DND-41 (cell line): ENCODE measurements around the gene AP1B1.
A peak's percentile ranks its signal among the peaks of the same experiment; 100 is the strongest.

Source experiments
- ATAC-seq: fragments of 200-7000 bp; cut with Tn5 transposase; 3 replicates; pipeline ENCODE4 v1.9.1; 2021; ENCODE audit warnings: low read depth; ENCODE audit not compliant: insufficient read depth
- DNase-seq: peaks from one replicate; pipeline ENCODE4 v3.0.0-alpha.2; 2020
- H2AFZ ChIP-seq: 2 replicates; pipeline ENCODE4 v1.6.0; 2012; ENCODE audit warnings: low read depth, low read length
- H3K27ac ChIP-seq: 2 replicates; pipeline ENCODE4 v1.5.1; 2012; ENCODE audit warnings: low read length, inconsistent platforms
- H3K27me3 ChIP-seq: fragments of 200-600 bp; sonication (generic); 2 replicates; pipeline ENCODE4 v1.6.0; 2012; ENCODE audit warnings: low read length, mild to moderate bottlenecking, inconsistent platforms; ENCODE audit not compliant: insufficient read depth, poor library complexity
- H3K36me3 ChIP-seq: 2 replicates; pipeline ENCODE4 v1.5.1; 2012; ENCODE audit warnings: low read length, inconsistent platforms; ENCODE audit not compliant: insufficient read depth
- H3K4me1 ChIP-seq: 2 replicates; pipeline ENCODE4 v1.5.1; 2012; ENCODE audit warnings: mild to moderate bottlenecking, low read length; ENCODE audit not compliant: insufficient read depth
- H3K4me2 ChIP-seq: 2 replicates; pipeline ENCODE4 v1.6.0; 2012; ENCODE audit warnings: mild to moderate bottlenecking, moderate library complexity, low read length, inconsistent platforms; ENCODE audit not compliant: insufficient read depth
- H3K4me3 ChIP-seq, 2 experiments: fragments of 200-600 bp in 1 of 2; shearing (Covaris generic) in 1 of 2; 2 replicates each; pipeline ENCODE4 v1.5.1; 2012 to 2016; ENCODE audit warnings: inconsistent platforms in 2 of 2, low read length in 2 of 2, mild to moderate bottlenecking in 2 of 2, low read depth in 1 of 2, moderate library complexity in 1 of 2
- H3K79me2 ChIP-seq: 2 replicates; pipeline ENCODE4 v1.6.0; 2012; ENCODE audit warnings: low read length, inconsistent platforms; ENCODE audit not compliant: insufficient read depth
- H3K9ac ChIP-seq: 2 replicates; pipeline ENCODE4 v1.6.0; 2012; ENCODE audit warnings: low read depth, mild to moderate bottlenecking, inconsistent platforms, low read length, moderate library complexity
- H3K9me3 ChIP-seq: 2 replicates; pipeline ENCODE4 v1.5.1; 2012; ENCODE audit warnings: low read length, moderate library complexity, mild to moderate bottlenecking, inconsistent platforms; ENCODE audit not compliant: insufficient read depth, severe bottlenecking
- H4K20me1 ChIP-seq: 2 replicates; pipeline ENCODE4 v1.6.0; 2012; ENCODE audit warnings: low read length; ENCODE audit not compliant: insufficient read depth
- EZH2 ChIP-seq: IDR thresholded peaks from 3 replicates; pipeline ENCODE4 v1.6.1; 2012; ENCODE audit warnings: borderline replicate concordance, low read depth, mild to moderate bottlenecking, moderate library complexity, low read length, inconsistent platforms; ENCODE audit not compliant: severe bottlenecking
- TF ChIP-seq, protein P1 (sequence below): IDR thresholded peaks from 2 replicates; pipeline ENCODE4 v1.5.1; 2012; ENCODE audit warnings: borderline replicate concordance, low read length, moderate library complexity, mild to moderate bottlenecking; ENCODE audit not compliant: poor library complexity, severe bottlenecking; ENCODE audit errors: extremely low read depth

Gene AP1B1

DNA sequence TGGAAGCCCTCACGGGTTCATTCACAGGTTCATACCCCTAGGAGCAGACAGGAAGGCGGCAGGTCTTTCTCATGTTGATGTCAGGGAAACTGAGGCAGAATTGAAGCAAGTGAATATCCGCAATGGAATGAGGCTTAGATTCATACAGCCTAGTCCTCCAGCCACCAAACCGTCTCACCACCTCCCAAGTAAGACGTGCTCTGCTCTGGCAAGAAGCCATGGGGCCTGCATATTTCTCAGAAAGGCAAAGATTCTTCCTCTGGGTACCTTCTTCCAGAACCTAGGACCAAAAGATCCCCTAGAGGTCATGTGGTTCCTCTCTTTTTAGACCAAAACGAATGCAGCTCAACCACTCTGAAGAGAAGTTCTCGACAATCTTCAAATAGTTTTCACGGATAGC lies 1.7 kb downstream of the AP1B1 start:
- Histone ChIP-seq H3K36me3 (peaks cover 25% of the 10 kb centered on the region; the same call in 1 of the 2 replicates), H3K79me2 (peaks cover 69% of the 10 kb centered on the region), H3K27me3 (no peaks in the 10 kb centered on the region), H3K27ac (no peak overlapping the region), H3K4me3 (no peak overlapping the region), H3K9ac (no peak overlapping the region), H2AFZ (no peak overlapping the region), H3K4me1 (peaks cover 31% of the 10 kb centered on the region), H4K20me1 (peaks cover 7% of the 10 kb centered on the region; the same call in 1 of the 2 replicates), H3K9me3 (no peaks in the 10 kb centered on the region), H3K4me2 (peak overlapping the region; percentile 75; the same call in 1 of the 2 replicates)
- ATAC-seq = no peak
- no peak for TF ChIP-seq EZH2
- TF ChIP-seq, protein P1, sequence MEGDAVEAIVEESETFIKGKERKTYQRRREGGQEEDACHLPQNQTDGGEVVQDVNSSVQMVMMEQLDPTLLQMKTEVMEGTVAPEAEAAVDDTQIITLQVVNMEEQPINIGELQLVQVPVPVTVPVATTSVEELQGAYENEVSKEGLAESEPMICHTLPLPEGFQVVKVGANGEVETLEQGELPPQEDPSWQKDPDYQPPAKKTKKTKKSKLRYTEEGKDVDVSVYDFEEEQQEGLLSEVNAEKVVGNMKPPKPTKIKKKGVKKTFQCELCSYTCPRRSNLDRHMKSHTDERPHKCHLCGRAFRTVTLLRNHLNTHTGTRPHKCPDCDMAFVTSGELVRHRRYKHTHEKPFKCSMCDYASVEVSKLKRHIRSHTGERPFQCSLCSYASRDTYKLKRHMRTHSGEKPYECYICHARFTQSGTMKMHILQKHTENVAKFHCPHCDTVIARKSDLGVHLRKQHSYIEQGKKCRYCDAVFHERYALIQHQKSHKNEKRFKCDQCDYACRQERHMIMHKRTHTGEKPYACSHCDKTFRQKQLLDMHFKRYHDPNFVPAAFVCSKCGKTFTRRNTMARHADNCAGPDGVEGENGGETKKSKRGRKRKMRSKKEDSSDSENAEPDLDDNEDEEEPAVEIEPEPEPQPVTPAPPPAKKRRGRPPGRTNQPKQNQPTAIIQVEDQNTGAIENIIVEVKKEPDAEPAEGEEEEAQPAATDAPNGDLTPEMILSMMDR = no peak
- DNase-seq = no peak

- Histone ChIP-seq H3K27ac (no peak overlapping the region), H3K9me3 (no peaks in the 10 kb centered on the region), H3K4me1 (peaks cover 31% of the 10 kb centered on the region), H3K4me2 (0 out of 2 replicates have a peak overlapping the region, but pooled peaks have one; percentile 75), H4K20me1 (peaks cover 15% of the 10 kb centered on the region; the same call in 1 of the 2 replicates), H3K4me3 (no peak overlapping the region), H3K79me2 (peaks cover 78% of the 10 kb centered on the region), H3K36me3 (peaks cover 28% of the 10 kb centered on the region; the same call in 1 of the 2 replicates), H3K9ac (no peak overlapping the region), H3K27me3 (no peaks in the 10 kb centered on the region), H2AFZ (no peak overlapping the region)
- no peak for DNase-seq
- TF ChIP-seq, protein P1 = no peak
- TF ChIP-seq EZH2 = no peak
- no peak for ATAC-seq
Measured at GRCh38 chr22:29385748-29386147, 2.6 kb downstream of the AP1B1 start.

DNA sequence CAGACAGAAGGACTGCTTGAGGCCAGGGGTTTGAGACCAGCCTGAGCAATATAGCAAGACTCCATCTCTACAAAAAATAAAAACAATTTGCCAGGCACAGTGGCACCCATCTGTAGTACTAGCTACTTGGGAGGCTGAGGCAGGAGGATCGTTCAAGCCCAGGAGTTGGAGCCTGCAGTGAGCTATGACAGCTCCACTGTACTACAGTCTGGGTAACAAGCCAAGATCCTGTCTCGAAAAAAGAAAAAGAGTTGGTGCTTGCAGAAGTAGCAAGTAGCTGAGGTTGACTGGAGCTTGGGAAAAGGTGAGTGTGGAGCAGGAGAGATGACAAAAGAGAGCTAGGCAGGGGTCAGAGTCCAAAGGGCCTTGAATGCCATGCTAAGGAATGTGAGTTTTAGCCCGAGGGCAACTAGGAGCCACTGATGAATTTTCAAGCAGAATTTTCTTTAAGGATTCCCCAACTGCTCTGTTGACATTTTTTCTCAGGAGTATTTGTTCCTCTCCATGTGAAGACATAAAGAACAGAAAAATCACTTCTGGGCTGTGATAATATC lies 3.1 kb downstream of the AP1B1 start:
- no peaks in the 10 kb centered on the region for H3K9me3 ChIP-seq
- no peak overlapping the region for H3K4me3 ChIP-seq
- no peak overlapping the region for H3K27ac ChIP-seq
- H3K79me2 ChIP-seq = peaks cover 83% of the 10 kb centered on the region
- no peak for ATAC-seq
- H3K27me3 ChIP-seq = no peaks in the 10 kb centered on the region
- H3K4me2 ChIP-seq = no peak overlapping the region
- DNase-seq = no peak
- no peak for TF ChIP-seq EZH2
- TF ChIP-seq, protein P1 = no peak
- peaks cover 28% of the 10 kb centered on the region; the same call in 1 of the 2 replicates for H3K36me3 ChIP-seq
- peaks cover 31% of the 10 kb centered on the region for H3K4me1 ChIP-seq
- H4K20me1 ChIP-seq = peaks cover 20% of the 10 kb centered on the region
- no peak overlapping the region for H2AFZ ChIP-seq
- H3K9ac ChIP-seq = no peak overlapping the region
